ENCODE data around the gene RECK.

- TF ChIP-seq CTCF (conservative IDR thresholded peaks at IDR 0.05) (no peak), EZH2 (IDR thresholded peaks at IDR 0.05; ENCODE audit: low read depth) (no peak)
These were observed 100.2 kb downstream of the RECK start for GRCh38 chr9:36136894-36137391.

Measured in PC-9 (cell line).